BJ (cell line): Measurements from ENCODE around the gene SLC22A23. TPM values are rescaled to one million over a fixed set of nuclear protein-coding genes. Genes with fewer than 3 reads are reported as not detected.

Experiments used
- CTCF ChIA-PET: fragments of 350-600 bp; formaldehyde crosslinking; extraction: SDS; loops from one replicate; lab custom pipeline; 2021; ENCODE audit warnings: antibody characterized with exemption, inconsistent platforms; lab: Yijun Ruan, JAX
- POLR2A ChIA-PET: fragments of 300-600 bp; sonication (Branson Sonifier 250); formaldehyde crosslinking; extraction: SDS; loops from one replicate; lab custom pipeline; 2021; ENCODE audit warnings: antibody characterized with exemption; lab: Charles Lee
- DNase-seq: peaks from one replicate; pipeline ENCODE4 v3.0.0-alpha.2; 2011; ENCODE audit warnings: low read depth
- H3K27me3 ChIP-seq: 2 replicates; pipeline ENCODE4 v1.6.0; 2011; ENCODE audit warnings: low read length; ENCODE audit not compliant: control insufficient read depth, insufficient read depth
- H3K36me3 ChIP-seq: 2 replicates; pipeline ENCODE4 v1.5.1; 2011; ENCODE audit warnings: low read length; ENCODE audit not compliant: control insufficient read depth, insufficient read depth
- H3K4me3 ChIP-seq: 2 replicates; pipeline ENCODE4 v1.5.1; 2011; ENCODE audit warnings: low read depth, mild to moderate bottlenecking, control low read depth, low read length
- polyA plus RNA-seq: library from polyadenylated mRNA; depleted of rRNA; stranded (reverse); fragments of >200 nt; gene quantifications from 2 replicates; pipeline ENCODE4 v1.2.3, GENCODE V29; 2011
- TF ChIP-seq, protein P1 (sequence below): IDR thresholded peaks from 2 replicates; pipeline ENCODE4 v1.5.1; 2011; ENCODE audit warnings: low read depth, mild to moderate bottlenecking, control low read depth, inconsistent platforms, low read length, moderate library complexity; ENCODE audit not compliant: insufficient read depth

SLC22A23 gene
- polyA plus RNA-seq, 1 experiment = 0.44 TPM

GRCh38 chr6:3361312-3362037 lies 95.4 kb downstream of the SLC22A23 start:
- TF ChIP-seq, protein P1, sequence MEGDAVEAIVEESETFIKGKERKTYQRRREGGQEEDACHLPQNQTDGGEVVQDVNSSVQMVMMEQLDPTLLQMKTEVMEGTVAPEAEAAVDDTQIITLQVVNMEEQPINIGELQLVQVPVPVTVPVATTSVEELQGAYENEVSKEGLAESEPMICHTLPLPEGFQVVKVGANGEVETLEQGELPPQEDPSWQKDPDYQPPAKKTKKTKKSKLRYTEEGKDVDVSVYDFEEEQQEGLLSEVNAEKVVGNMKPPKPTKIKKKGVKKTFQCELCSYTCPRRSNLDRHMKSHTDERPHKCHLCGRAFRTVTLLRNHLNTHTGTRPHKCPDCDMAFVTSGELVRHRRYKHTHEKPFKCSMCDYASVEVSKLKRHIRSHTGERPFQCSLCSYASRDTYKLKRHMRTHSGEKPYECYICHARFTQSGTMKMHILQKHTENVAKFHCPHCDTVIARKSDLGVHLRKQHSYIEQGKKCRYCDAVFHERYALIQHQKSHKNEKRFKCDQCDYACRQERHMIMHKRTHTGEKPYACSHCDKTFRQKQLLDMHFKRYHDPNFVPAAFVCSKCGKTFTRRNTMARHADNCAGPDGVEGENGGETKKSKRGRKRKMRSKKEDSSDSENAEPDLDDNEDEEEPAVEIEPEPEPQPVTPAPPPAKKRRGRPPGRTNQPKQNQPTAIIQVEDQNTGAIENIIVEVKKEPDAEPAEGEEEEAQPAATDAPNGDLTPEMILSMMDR = no peak
- no peak for DNase-seq
- Histone ChIP-seq H3K27me3 (no peaks in the 10 kb centered on the region), H3K4me3 (no peak overlapping the region), H3K36me3 (no peaks in the 10 kb centered on the region)
- POLR2A ChIA-PET = no interaction called here
- CTCF ChIA-PET = interaction anchor here (1.0 kb wide), 1 partner anchor 47 kb away, joined by 3 read pairs; no protein-coding TSS in a partner anchor

DNA sequence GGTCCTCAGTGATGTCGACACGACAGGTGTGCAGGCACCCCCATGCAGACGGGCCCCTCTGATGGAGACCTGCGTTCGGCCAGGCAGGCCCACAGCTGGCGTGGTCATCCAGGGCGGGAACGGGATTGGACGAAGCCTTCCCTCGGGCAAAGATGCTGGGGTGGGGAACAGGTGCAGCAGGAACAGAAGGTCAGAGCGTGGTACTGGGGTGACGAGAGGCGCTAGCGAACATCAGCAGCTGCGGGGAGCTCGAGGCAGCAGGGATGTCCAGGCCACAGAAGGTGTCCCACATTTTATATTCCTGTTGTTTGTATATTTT lies 96.2 kb downstream of the SLC22A23 start:
- POLR2A ChIA-PET = no interaction called here
- H3K4me3 ChIP-seq = no peak overlapping the region
- no peaks in the 10 kb centered on the region for H3K36me3 ChIP-seq
- no peak for DNase-seq
- TF ChIP-seq, protein P1 = no peak
- H3K27me3 ChIP-seq = no peaks in the 10 kb centered on the region
- CTCF ChIA-PET = no interaction called here

- Histone ChIP-seq H3K4me3 (no peak overlapping the region), H3K27me3 (no peaks in the 10 kb centered on the region), H3K36me3 (no peaks in the 10 kb centered on the region)
- POLR2A ChIA-PET = no interaction called here
- TF ChIP-seq, protein P1 = no peak
- DNase-seq = no peak
- CTCF ChIA-PET = no interaction called here
Observed at GRCh38 chr6:3359973-3360726, 96.7 kb downstream of the SLC22A23 start.

DNA sequence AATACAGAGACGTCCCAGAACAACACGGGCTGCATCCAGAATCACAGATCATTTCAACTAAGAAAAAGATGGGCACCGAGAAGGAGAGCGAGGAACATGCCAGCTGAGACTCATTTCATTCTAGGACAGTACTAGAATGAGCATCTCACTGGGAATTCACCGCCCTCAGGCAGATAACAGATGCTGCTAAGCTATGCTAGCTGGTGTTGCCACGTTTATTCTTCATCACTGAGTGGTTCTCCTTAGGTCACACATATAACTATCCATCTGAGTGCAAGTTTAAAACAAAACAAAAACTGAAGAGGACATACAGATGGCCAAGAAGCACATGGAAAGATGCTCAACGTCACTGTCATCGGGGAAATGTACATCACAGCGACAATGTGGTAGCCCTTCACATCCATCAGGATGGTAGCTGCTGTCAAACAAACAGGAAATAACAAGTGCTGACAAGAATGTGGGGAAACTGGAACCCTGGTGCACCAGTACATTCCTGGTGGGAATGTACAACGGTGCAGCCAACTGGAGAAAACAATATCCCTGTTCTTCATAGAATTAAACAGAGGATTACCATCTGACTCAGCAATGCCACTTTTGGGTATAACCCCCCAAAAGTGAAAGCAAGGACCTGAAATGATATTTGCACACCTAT lies 97.6 kb downstream of the SLC22A23 start:
- DNase-seq = no peak
- ChIA-PET POLR2A (no interaction called here), CTCF (interaction anchor here (1.4 kb wide), 1 partner anchor 373 kb away, joined by 3 read pairs; no protein-coding TSS in a partner anchor)
- Histone ChIP-seq H3K36me3 (no peaks in the 10 kb centered on the region), H3K4me3 (no peak overlapping the region), H3K27me3 (no peaks in the 10 kb centered on the region)
- TF ChIP-seq, protein P1 = no peak
